GM12878 (cell line): ENCODE results near the gene BCAR3. TPM values are rescaled to one million over a fixed set of nuclear protein-coding genes. Genes with fewer than 3 reads are reported as not detected.

Experiments used
- ATAC-seq: fragments of 200-7000 bp; cut with Tn5 transposase; 3 replicates; pipeline ENCODE4 v1.9.1; 2020; ENCODE audit warnings: mild to moderate bottlenecking, moderate library complexity
- BruUV-seq: library from RNA; stranded (reverse); fragments of 400-500 nt; replicated peaks from 2 replicates; lab custom pipeline; 2021; lab: Mats Ljungman, UMichigan
- CTCF ChIA-PET: fragments of 300-600 bp; sonication (Branson Sonifier 250); formaldehyde crosslinking; extraction: SDS; loops from one replicate; lab custom pipeline; 2021; ENCODE audit warnings: inconsistent platforms; lab: Yijun Ruan, JAX
- POLR2A ChIA-PET: fragments of 350-600 bp; formaldehyde crosslinking; extraction: SDS; loops from one replicate; lab custom pipeline; 2021; ENCODE audit warnings: inconsistent platforms; lab: Charles Lee
- RAD21 ChIA-PET: fragments of 300-600 bp; sonication (Branson Sonifier 250); formaldehyde crosslinking; loops from one replicate; lab custom pipeline; 2023; ENCODE audit warnings: antibody characterized with exemption; ENCODE audit not compliant: unreplicated experiment; lab: Charles Lee
- SMC1A ChIA-PET: fragments of 300-600 bp; sonication (Branson Sonifier 250); formaldehyde crosslinking; loops from one replicate; lab custom pipeline; 2023; ENCODE audit not compliant: unreplicated experiment, uncharacterized antibody; lab: Charles Lee
- DNase-seq: peaks from one replicate; pipeline ENCODE4 v3.0.0-alpha.2; 2011; ENCODE audit warnings: low read depth, low spot score
- FAIRE-seq: peaks from 3 replicates; lab custom pipeline; 2011; peaks lifted over from hg19 to GRCh38; lab: Jason Lieb, UNC
- H2AFZ ChIP-seq: 2 replicates; pipeline ENCODE4 v1.6.0; 2011; ENCODE audit warnings: low read depth, low read length, control low read depth; ENCODE audit not compliant: control insufficient read depth
- H3K27ac ChIP-seq: 2 replicates; pipeline ENCODE4 v1.5.1; 2011; ENCODE audit warnings: control low read depth; ENCODE audit not compliant: control insufficient read depth, insufficient read depth
- H3K27me3 ChIP-seq, 2 experiments: replicated peaks in 1 of 2; 2 replicates each; pipeline versions ENCODE4 v1.6.0 to v1.6.1; 2011; ENCODE audit warnings: low read length in 1 of 2; ENCODE audit not compliant: control insufficient read depth in 2 of 2, insufficient read depth in 2 of 2
- H3K36me3 ChIP-seq, 2 experiments: 2 replicates each; pipeline ENCODE4 v1.5.1; 2011; ENCODE audit warnings: low read length in 1 of 2; ENCODE audit not compliant: control insufficient read depth in 2 of 2, insufficient read depth in 2 of 2
- H3K4me1 ChIP-seq: 2 replicates; pipeline ENCODE4 v1.6.1; 2011; ENCODE audit warnings: mild to moderate bottlenecking, low read length, moderate library complexity, mixed read lengths; ENCODE audit not compliant: control insufficient read depth, insufficient read depth
- H3K4me2 ChIP-seq: 2 replicates; pipeline ENCODE4 v1.6.0; 2011; ENCODE audit warnings: control low read depth; ENCODE audit not compliant: control insufficient read depth, insufficient read depth
- H3K4me3 ChIP-seq: fragments of 200-600 bp; sonication (generic); 2 replicates; pipeline ENCODE4 v1.5.1; 2016
- H3K79me2 ChIP-seq: 2 replicates; pipeline ENCODE4 v1.6.0; 2011; ENCODE audit warnings: low read length; ENCODE audit not compliant: control insufficient read depth, insufficient read depth
- H3K9ac ChIP-seq: 2 replicates; pipeline ENCODE4 v1.8.0; 2011; ENCODE audit warnings: low read length, control low read depth, mixed read lengths; ENCODE audit not compliant: control insufficient read depth, insufficient read depth
- H3K9me3 ChIP-seq: replicated peaks from 3 replicates; pipeline ENCODE4 v1.5.1; 2011; ENCODE audit warnings: mild to moderate bottlenecking, low read length; ENCODE audit not compliant: control insufficient read depth, insufficient read depth
- H4K20me1 ChIP-seq: 2 replicates; pipeline ENCODE4 v1.6.0; 2011; ENCODE audit not compliant: control insufficient read depth, insufficient read depth
- ASH2L ChIP-seq: fragments of 300-600, 200-600 bp; sonication (generic); IDR thresholded peaks from 2 replicates; pipeline ENCODE4 v1.6.1; 2017; ENCODE audit warnings: low read depth, mild to moderate bottlenecking, borderline replicate concordance
- CBX3 ChIP-seq: fragments of 200-600 bp; sonication (generic); IDR thresholded peaks from 2 replicates; pipeline ENCODE4 v1.6.1; 2016; ENCODE audit warnings: low read depth, borderline replicate concordance
- EED ChIP-seq: sonication (generic); IDR thresholded peaks from 2 replicates; pipeline ENCODE4 v1.6.1; 2016; ENCODE audit warnings: antibody characterized with exemption, low read depth
- HDAC6 ChIP-seq: fragments of 200-600 bp; sonication (generic); IDR thresholded peaks from one replicate; pipeline ENCODE4 v1.8.0; 2017; ENCODE audit warnings: antibody characterized with exemption; ENCODE audit not compliant: unreplicated experiment
- NFIC ChIP-seq: IDR thresholded peaks from 2 replicates; pipeline ENCODE4 v1.6.1; 2012; ENCODE audit warnings: low read depth, mild to moderate bottlenecking, inconsistent platforms, low read length, moderate library complexity
- NFYB ChIP-seq: IDR thresholded peaks from 2 replicates; pipeline ENCODE4 v1.6.1; 2011; ENCODE audit warnings: low read depth, mild to moderate bottlenecking, low read length, improper control_type of control experiment, moderate library complexity; ENCODE audit not compliant: insufficient read depth
- PAX8 ChIP-seq: fragments of 450-650 bp; IDR thresholded peaks from 2 replicates; pipeline ENCODE4 v1.6.1; 2017; ENCODE audit warnings: mild to moderate bottlenecking, moderate library complexity
- PML ChIP-seq: IDR thresholded peaks from 2 replicates; pipeline ENCODE4 v1.6.1; 2012; ENCODE audit warnings: low read length, inconsistent platforms
- RBBP5 ChIP-seq: fragments of 200-600 bp; sonication (generic); conservative IDR thresholded peaks from 2 replicates; pipeline ENCODE4 v1.6.1; 2016
- SRF ChIP-seq, 2 experiments: IDR thresholded peaks; 2 replicates each; pipeline ENCODE4 v1.6.1; 2011; ENCODE audit warnings: low read depth in 2 of 2, low read length in 2 of 2, mild to moderate bottlenecking in 1 of 2, moderate library complexity in 1 of 2
- TAF1 ChIP-seq: IDR thresholded peaks from 2 replicates; pipeline ENCODE4 v1.6.1; 2011; ENCODE audit warnings: mild to moderate bottlenecking, low read depth, low read length, borderline replicate concordance
- ZNF274 ChIP-seq: IDR thresholded peaks from one replicate; pipeline ENCODE4 v1.8.0; 2011; ENCODE audit not compliant: insufficient read length, insufficient read depth
- WGBS: methylation state at CpG from one replicate; pipeline ENCODE4 v1.1.6; 2016; ENCODE audit warnings: low lambda C conversion rate; ENCODE audit not compliant: insufficient replicate concordance, insufficient coverage; ENCODE audit errors: missing lambda C conversion rate; 5-methylcytosine and 5-hydroxymethylcytosine counted together
- in situ Hi-C: fragments of 300-500 bp; cut with MboI; formaldehyde crosslinking; loops from 9 replicates; pipeline ENCODE4 v1.14.3; 2018; ENCODE audit warnings: mixed read lengths
- intact Hi-C: fragments of 100-400 bp; cut with micrococcal nuclease; formaldehyde crosslinking; loops from one replicate; pipeline ENCODE4 v1.14.2; 2022; ENCODE audit not compliant: unreplicated experiment
- polyA plus RNA-seq, 11 experiments: library from polyadenylated mRNA; depleted of rRNA in 4 of 11; unstranded in 6 of 11; stranded (reverse) in 5 of 11; fragments of >200 nt; fragmentation: Nextera tagmentation in 4 of 11; fragmentation: Illumina TruSeq in 1 of 11; extraction: Ambion mirVana in 4 of 11; extraction: Trizol in 1 of 11; gene quantifications; 1 replicate in 1 of 11; 2 replicates in 10 of 11; pipeline versions ENCODE4 v1.2.1 to v1.2.3, GENCODE V29; 2011 to 2016; ENCODE audit warnings: inconsistent platforms in 2 of 11, missing spikeins in 2 of 11, low read depth in 1 of 11
- total RNA-seq, 4 experiments: library from RNA; depleted of rRNA in 3 of 4; stranded (reverse); fragments of >200 nt in 3 of 4; fragmentation: Illumina TruSeq in 1 of 4; extraction: Trizol in 1 of 4; gene quantifications; 2 replicates each; pipeline versions ENCODE4 v1.2.1 to v1.2.3, GENCODE V29; 2013 to 2021
- TF ChIP-seq, protein P1 (sequence below): fragments of 450-650 bp; IDR thresholded peaks from 2 replicates; pipeline ENCODE4 v1.6.1; 2014; ENCODE audit warnings: mild to moderate bottlenecking
- TF ChIP-seq, protein P2 (sequence below): fragments of 450-650 bp; IDR thresholded peaks from 2 replicates; pipeline ENCODE4 v1.6.1; 2018; ENCODE audit warnings: mild to moderate bottlenecking, low read depth, moderate library complexity; ENCODE audit not compliant: partially characterized antibody
- TF ChIP-seq, protein P3 (sequence below): IDR thresholded peaks from 2 replicates; pipeline ENCODE4 v1.6.1; 2011; ENCODE audit warnings: borderline replicate concordance, low read depth, mild to moderate bottlenecking, moderate library complexity, mixed read lengths, low read length; ENCODE audit not compliant: insufficient read depth; ENCODE audit errors: extremely low read length

BCAR3 gene
- total and polyA plus RNA-seq, 10 of the 15 experiments (the other 5 are each of a cell fraction or from before 2014, with no cell fraction given): 1.3 to 6.6 (median 1.8) TPM

DNA sequence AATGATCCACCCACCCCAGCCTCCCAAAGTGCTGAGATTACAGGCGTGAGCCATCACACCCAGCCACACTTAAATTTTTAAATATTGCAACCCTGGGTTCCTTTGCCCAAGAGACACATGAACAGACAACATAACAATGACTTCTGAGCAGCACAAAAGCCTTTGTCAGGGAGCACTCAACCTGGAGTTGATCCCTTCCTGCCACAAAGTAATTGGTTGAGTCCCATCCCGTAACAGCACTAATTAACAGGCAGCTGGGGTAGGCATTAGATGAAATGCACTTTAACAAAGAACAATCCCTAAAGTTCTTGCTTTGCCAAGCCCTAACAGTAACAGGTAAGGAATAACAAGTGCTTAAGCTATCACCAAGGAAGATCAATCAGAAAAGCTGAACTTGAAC, 5.9 kb upstream of the BCAR3 start (continued):
- no peak for TF ChIP-seq RBBP5
- TF ChIP-seq PAX8: no peak
- TF ChIP-seq ASH2L: no peak
- TF ChIP-seq NFIC: no peak
- TF ChIP-seq NFYB: no peak
- TF ChIP-seq CBX3: no peak
- no peak for TF ChIP-seq PML
- TF ChIP-seq, protein P1, sequence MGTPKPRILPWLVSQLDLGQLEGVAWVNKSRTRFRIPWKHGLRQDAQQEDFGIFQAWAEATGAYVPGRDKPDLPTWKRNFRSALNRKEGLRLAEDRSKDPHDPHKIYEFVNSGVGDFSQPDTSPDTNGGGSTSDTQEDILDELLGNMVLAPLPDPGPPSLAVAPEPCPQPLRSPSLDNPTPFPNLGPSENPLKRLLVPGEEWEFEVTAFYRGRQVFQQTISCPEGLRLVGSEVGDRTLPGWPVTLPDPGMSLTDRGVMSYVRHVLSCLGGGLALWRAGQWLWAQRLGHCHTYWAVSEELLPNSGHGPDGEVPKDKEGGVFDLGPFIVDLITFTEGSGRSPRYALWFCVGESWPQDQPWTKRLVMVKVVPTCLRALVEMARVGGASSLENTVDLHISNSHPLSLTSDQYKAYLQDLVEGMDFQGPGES: no peak
- TF ChIP-seq EED: no peak

DNA sequence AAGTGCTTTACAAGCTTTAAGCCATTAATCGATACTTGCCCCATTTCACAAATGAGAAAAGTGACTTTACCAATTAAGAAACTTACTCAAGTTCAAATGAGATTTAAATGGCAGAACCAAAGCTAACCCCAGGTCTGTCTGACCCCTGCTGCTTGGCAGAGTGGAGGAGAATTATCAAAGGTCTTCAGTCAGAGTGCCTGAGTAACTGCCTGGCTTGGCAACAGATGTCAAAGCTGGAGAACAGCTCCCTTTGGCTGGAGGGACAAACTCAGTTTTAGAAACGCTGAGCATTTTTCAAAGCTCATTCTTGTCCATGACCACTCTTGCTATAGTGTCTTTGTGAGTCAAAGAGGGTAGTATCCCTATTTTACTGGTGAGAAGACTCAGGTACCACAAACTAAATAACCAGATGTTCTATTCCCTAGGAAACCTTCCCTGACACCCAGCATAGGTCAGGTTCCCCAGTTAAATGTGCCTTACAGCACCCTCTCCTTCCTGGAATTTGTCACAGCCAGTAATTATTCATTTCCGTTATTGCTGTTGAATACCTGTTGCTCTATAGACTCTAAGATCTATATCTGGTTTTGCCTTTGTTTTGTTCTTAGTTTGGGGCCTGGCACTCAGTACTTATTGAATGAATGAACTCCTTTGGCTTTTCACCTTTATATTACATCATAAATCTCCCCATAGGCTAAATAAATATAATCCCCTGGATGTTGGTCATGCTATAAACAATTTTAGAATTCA, 5.0 kb upstream of the BCAR3 start:
- ChIA-PET CTCF (interaction anchor here (0.8 to 3.9 kb wide), 10 partner anchors 10 to 335 kb away, joined by 3 to 19 read pairs (median 4); no protein-coding TSS in a partner anchor), RAD21 (interaction anchor here (0.9 to 1.9 kb wide), 6 partner anchors 10 to 66 kb away, joined by 3 to 10 read pairs (median 4); no protein-coding TSS in a partner anchor), POLR2A (interaction anchor here (1.0 to 1.5 kb wide), 6 partner anchors 9 to 31 kb away, joined by 3 to 9 read pairs (median 4); no protein-coding TSS in a partner anchor), SMC1A (interaction anchor here (0.9 to 5.5 kb wide), 15 partner anchors 9 to 158 kb away, joined by 3 to 37 read pairs (median 7); no protein-coding TSS in a partner anchor)
- H3K79me2 ChIP-seq: no peaks in the 10 kb centered on the region
- H3K27ac ChIP-seq: no peak overlapping the region
- intact Hi-C loops: no loop called here
- no peaks in the 10 kb centered on the region for H3K9me3 ChIP-seq
- H3K9ac ChIP-seq: no peak overlapping the region
- no peak overlapping the region for H3K4me3 ChIP-seq
- H4K20me1 ChIP-seq: no peaks in the 10 kb centered on the region
- DNase-seq (no peak), FAIRE-seq (no peak), ATAC-seq (no peak)
- peaks cover 16% of the 10 kb centered on the region for H3K4me1 ChIP-seq
- no TSS peak for BruUV-seq
- H3K27me3 ChIP-seq: no peaks in the 10 kb centered on the region; a peak in 2 of 4 replicates
- no peak overlapping the region for H2AFZ ChIP-seq
- WGBS: 73% methylated on average over 3 of the region's 3 CpGs
- no peaks in the 10 kb centered on the region for H3K36me3 ChIP-seq
- in situ Hi-C loops: no loop called here
- no peak overlapping the region for H3K4me2 ChIP-seq
- TF ChIP-seq HDAC6: no peak
- TF ChIP-seq TAF1: no peak
- TF ChIP-seq, protein P1: no peak
- TF ChIP-seq, protein P2, sequence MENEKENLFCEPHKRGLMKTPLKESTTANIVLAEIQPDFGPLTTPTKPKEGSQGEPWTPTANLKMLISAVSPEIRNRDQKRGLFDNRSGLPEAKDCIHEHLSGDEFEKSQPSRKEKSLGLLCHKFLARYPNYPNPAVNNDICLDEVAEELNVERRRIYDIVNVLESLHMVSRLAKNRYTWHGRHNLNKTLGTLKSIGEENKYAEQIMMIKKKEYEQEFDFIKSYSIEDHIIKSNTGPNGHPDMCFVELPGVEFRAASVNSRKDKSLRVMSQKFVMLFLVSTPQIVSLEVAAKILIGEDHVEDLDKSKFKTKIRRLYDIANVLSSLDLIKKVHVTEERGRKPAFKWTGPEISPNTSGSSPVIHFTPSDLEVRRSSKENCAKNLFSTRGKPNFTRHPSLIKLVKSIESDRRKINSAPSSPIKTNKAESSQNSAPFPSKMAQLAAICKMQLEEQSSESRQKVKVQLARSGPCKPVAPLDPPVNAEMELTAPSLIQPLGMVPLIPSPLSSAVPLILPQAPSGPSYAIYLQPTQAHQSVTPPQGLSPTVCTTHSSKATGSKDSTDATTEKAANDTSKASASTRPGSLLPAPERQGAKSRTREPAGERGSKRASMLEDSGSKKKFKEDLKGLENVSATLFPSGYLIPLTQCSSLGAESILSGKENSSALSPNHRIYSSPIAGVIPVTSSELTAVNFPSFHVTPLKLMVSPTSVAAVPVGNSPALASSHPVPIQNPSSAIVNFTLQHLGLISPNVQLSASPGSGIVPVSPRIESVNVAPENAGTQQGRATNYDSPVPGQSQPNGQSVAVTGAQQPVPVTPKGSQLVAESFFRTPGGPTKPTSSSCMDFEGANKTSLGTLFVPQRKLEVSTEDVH: no peak
- TF ChIP-seq CBX3: no peak
- TF ChIP-seq, protein P3, sequence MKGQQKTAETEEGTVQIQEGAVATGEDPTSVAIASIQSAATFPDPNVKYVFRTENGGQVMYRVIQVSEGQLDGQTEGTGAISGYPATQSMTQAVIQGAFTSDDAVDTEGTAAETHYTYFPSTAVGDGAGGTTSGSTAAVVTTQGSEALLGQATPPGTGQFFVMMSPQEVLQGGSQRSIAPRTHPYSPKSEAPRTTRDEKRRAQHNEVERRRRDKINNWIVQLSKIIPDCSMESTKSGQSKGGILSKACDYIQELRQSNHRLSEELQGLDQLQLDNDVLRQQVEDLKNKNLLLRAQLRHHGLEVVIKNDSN: no peak
- TF ChIP-seq SRF (IDR thresholded peaks at IDR 0.05; ENCODE audit: low read depth in 2 of 2, low read length in 2 of 2): no peak
- TF ChIP-seq ZNF274: no peak
